Right cardiac atrium (tissue), 5 donors: Measurements from ENCODE around the gene SSBP4. TPM values are rescaled to one million over a fixed set of nuclear protein-coding genes. Genes with fewer than 3 reads are reported as not detected.

Experiments
- ATAC-seq, 2 donors: fragments of 200-7000 bp; cut with Tn5 transposase; one replicate each; pipeline versions ENCODE4 v1.8.0 to v1.9.1; 2020; ENCODE audit warnings: moderate library complexity in 2 of 2, mild to moderate bottlenecking in 1 of 2
- DNase-seq, 3 donors: peaks; one replicate each; pipeline ENCODE4 v3.0.0-alpha.2; 2020
- H3K27ac ChIP-seq: one replicate; pipeline ENCODE4 v1.5.1; 2013; ENCODE audit warnings: mild to moderate bottlenecking, low read length, control low read depth, moderate library complexity
- H3K27me3 ChIP-seq: one replicate; pipeline ENCODE4 v1.6.1; 2013; ENCODE audit not compliant: control insufficient read depth, insufficient read depth
- H3K4me1 ChIP-seq: one replicate; pipeline ENCODE4 v1.6.1; 2013; ENCODE audit warnings: low read length; ENCODE audit not compliant: control insufficient read depth, insufficient read depth
- H3K4me3 ChIP-seq: one replicate; pipeline ENCODE4 v1.5.1; 2013; ENCODE audit warnings: low read length, control low read depth
- H3K9me3 ChIP-seq: one replicate; pipeline ENCODE4 v1.6.1; 2013; ENCODE audit warnings: low read length; ENCODE audit not compliant: control insufficient read depth
- WGBS: extraction: QIAGEN DNeasy Blood & Tissue Kit; methylation state at CpG from one replicate; pipeline ENCODE4 v1.1.7; 2013; 5-methylcytosine and 5-hydroxymethylcytosine counted together
- intact Hi-C, 4 donors: fragments of 100-400 bp; cut with DNase I; formaldehyde crosslinking; loops; one replicate each; pipeline versions ENCODE4 v1.11.0 to v1.14.0; 2022 to 2023
- polyA plus RNA-seq: library from polyadenylated mRNA; stranded (reverse); fragments of 200-250 nt; gene quantifications from one replicate; pipeline ENCODE4 v1.2.3, GENCODE V29; 2013
- total RNA-seq, 4 donors: library from RNA; stranded (reverse); fragmentation: NEBNext Ultra II Directional; extraction: Animal tissue kit (Norgen Biotek cat#: 25700); gene quantifications; one replicate each; pipeline ENCODE4 v1.2.1, GENCODE V29; 2021
- donor health status: healthy with polysubstance abuse.
- donor health status: DM: no; HTN: yes; CAD: no.
- donor health status: DM: no; HTN: no; CAD: no.
- donor health status: DM: no; HTN: yes; CAD: no; lungs with severe emphysema.
- donor health status: DM: yes; HTN: yes; CAD: no.

SSBP4 gene
- total and polyA plus RNA-seq, 5 donors, result 32.7 to 40.0 (median 36.9) TPM

- DNase-seq, result peak in 2 of 3 donors; percentile 55 to 60
- intact Hi-C loops, result no loop called here
- WGBS, result 75% methylated on average over 12 of the region's 12 CpGs
- no peaks in the 10 kb centered on the region for H3K27me3 ChIP-seq
- H3K9me3 ChIP-seq, result no peaks in the 10 kb centered on the region
- no peak overlapping the region for H3K27ac ChIP-seq
- peaks cover 17% of the 10 kb centered on the region for H3K4me1 ChIP-seq
- H3K4me3 ChIP-seq, result no peak overlapping the region
- no peak for ATAC-seq
Observed at GRCh38 chr19:18421371-18421959, 2.3 kb downstream of the SSBP4 start.

GRCh38 chr19:18422530-18423191 lies 3.5 kb downstream of the SSBP4 start:
- Histone ChIP-seq H3K4me1 (peaks cover 21% of the 10 kb centered on the region), H3K27me3 (no peaks in the 10 kb centered on the region), H3K9me3 (no peaks in the 10 kb centered on the region), H3K4me3 (no peak overlapping the region), H3K27ac (no peak overlapping the region)
- ATAC-seq (no peak), DNase-seq (peak in 2 of 3 donors; percentile 40 to 44)
- WGBS, result 68% methylated on average over 14 of the region's 14 CpGs
- intact Hi-C loops, result no loop called here

- Histone ChIP-seq H3K27me3 (no peaks in the 10 kb centered on the region), H3K27ac (no peak overlapping the region), H3K9me3 (no peaks in the 10 kb centered on the region), H3K4me1 (peaks cover 18% of the 10 kb centered on the region), H3K4me3 (no peak overlapping the region)
- WGBS, result 76% methylated on average over 21 of the region's 21 CpGs
- intact Hi-C loops, result no loop called here
- DNase-seq (peak in 2 of 3 donors; percentile 58 to 60), ATAC-seq (no peak)
Observed at GRCh38 chr19:18423258-18424020, 4.2 kb downstream of the SSBP4 start.

GRCh38 chr19:18424122-18424889 lies 5.1 kb downstream of the SSBP4 start:
- intact Hi-C loops, result no loop called here
- peak in 2 of 3 donors; percentile 43 to 55 for DNase-seq
- no peak for ATAC-seq
- 74% methylated on average over 22 of the region's 22 CpGs for WGBS
- Histone ChIP-seq H3K4me1 (peaks cover 18% of the 10 kb centered on the region), H3K27me3 (no peaks in the 10 kb centered on the region), H3K27ac (no peak overlapping the region), H3K4me3 (no peak overlapping the region), H3K9me3 (no peaks in the 10 kb centered on the region)

- peak in 2 of 3 donors; percentile 61 to 62 for DNase-seq
- no peak overlapping the region for H3K4me3 ChIP-seq
- peaks cover 18% of the 10 kb centered on the region for H3K4me1 ChIP-seq
- H3K27ac ChIP-seq, result no peak overlapping the region
- no peaks in the 10 kb centered on the region for H3K9me3 ChIP-seq
- no peaks in the 10 kb centered on the region for H3K27me3 ChIP-seq
- intact Hi-C loops, result no loop called here
- ATAC-seq, result no peak
- WGBS, result 80% methylated on average over 17 of the region's 17 CpGs
Observed at GRCh38 chr19:18424890-18425514, 5.8 kb downstream of the SSBP4 start.

DNA sequence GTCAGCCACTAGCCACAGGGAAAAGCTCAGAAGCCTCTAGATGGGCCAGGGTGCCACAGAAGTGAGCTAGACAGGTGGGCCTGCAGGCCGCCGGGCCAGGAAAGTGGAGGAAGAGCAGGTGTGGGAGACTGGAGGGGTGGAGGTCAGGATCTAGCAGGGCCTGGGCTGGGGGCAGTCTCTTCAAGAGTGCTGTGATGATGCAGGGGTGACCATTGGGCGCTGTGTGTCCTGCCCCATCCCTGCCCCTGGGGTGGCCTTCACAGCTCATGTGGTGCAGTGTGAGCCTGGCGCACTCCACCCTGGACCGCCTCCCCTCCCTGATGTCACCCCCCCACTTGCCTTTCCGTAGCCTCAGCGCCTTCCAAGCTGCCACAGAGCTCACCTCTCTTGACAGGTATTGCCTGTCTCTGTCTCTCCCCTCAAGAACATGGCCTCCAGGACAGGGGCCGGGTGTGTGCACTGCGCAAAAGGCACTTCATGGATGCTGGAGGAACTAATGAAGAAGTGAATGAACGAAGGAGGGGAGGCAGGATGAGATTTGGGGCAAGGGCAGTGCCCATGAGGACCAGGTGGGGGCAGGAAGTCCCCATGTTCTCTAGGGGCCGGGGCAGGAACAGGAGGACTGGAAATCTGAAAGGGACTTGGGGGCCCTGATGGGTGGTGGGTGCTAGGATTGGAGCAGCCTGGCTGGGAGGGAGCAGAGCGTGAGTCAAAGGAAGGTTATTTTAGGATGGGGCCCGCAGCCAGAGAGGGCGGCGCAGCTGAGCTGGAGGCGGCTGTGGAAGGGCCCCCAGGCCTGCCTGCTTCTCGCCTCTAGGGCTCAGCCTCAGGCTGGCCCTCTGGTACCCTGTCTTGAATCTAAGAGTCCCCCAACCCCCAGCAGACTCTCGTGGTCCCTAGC lies 6.6 kb downstream of the SSBP4 start:
- H3K27ac ChIP-seq, result peak overlapping the region; percentile 64
- DNase-seq (peak; percentile 77 to 91 (median 91)), ATAC-seq (peak; percentile 46 to 54)
- H3K4me3 ChIP-seq, result no peak overlapping the region
- H3K9me3 ChIP-seq, result no peaks in the 10 kb centered on the region
- WGBS, result 44% methylated on average over 18 of the region's 18 CpGs
- intact Hi-C loops, result no loop called here
- H3K4me1 ChIP-seq, result peaks cover 18% of the 10 kb centered on the region
- no peaks in the 10 kb centered on the region for H3K27me3 ChIP-seq

DNA sequence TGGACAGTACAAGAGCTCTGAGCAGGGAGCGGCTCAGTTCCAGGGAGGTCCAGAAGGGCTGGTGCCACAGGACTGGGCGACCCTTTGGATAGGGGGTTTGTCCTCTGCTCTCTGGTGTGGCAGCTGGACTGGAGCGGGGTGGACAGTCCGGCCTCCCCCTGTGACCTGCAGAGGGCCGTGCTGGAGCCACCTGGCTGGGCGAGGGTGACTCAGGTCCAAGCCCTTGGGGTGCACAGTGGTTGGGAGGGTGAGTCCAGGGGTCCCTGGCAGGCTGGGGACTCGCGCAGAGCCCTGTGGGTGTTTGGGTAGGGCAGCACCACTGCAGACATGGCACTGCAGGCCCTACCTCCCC lies 7.2 kb downstream of the SSBP4 start:
- peak in 1 of 2 donors; percentile 0 for ATAC-seq
- intact Hi-C loops, result no loop called here
- Histone ChIP-seq H3K4me3 (no peak overlapping the region), H3K4me1 (peaks cover 18% of the 10 kb centered on the region), H3K27me3 (no peaks in the 10 kb centered on the region), H3K9me3 (no peaks in the 10 kb centered on the region), H3K27ac (peak overlapping the region; percentile 64)
- 68% methylated on average over 8 of the region's 8 CpGs for WGBS
- DNase-seq, result no peak

- intact Hi-C loops, result no loop called here
- Histone ChIP-seq H3K9me3 (no peaks in the 10 kb centered on the region), H3K4me1 (peaks cover 18% of the 10 kb centered on the region), H3K27me3 (no peaks in the 10 kb centered on the region), H3K4me3 (no peak overlapping the region), H3K27ac (no peak overlapping the region)
- peak in 2 of 3 donors; percentile 55 to 70 for DNase-seq
- no peak for ATAC-seq
- WGBS, result 76% methylated on average over 16 of the region's 16 CpGs
Observed at GRCh38 chr19:18427080-18427742, 8.0 kb downstream of the SSBP4 start.

GRCh38 chr19:18427743-18428113 lies 8.5 kb downstream of the SSBP4 start:
- no peaks in the 10 kb centered on the region for H3K9me3 ChIP-seq
- H3K4me3 ChIP-seq, result no peak overlapping the region
- DNase-seq, result peak in 1 of 3 donors; percentile 56
- ATAC-seq, result no peak
- intact Hi-C loops, result no loop called here
- WGBS, result 81% methylated on average over 12 of the region's 12 CpGs
- peaks cover 18% of the 10 kb centered on the region for H3K4me1 ChIP-seq
- H3K27me3 ChIP-seq, result no peaks in the 10 kb centered on the region
- no peak overlapping the region for H3K27ac ChIP-seq
